ENCODE measurements around the gene IL1F10.

Gene IL1F10, protein sequence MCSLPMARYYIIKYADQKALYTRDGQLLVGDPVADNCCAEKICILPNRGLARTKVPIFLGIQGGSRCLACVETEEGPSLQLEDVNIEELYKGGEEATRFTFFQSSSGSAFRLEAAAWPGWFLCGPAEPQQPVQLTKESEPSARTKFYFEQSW

DNA sequence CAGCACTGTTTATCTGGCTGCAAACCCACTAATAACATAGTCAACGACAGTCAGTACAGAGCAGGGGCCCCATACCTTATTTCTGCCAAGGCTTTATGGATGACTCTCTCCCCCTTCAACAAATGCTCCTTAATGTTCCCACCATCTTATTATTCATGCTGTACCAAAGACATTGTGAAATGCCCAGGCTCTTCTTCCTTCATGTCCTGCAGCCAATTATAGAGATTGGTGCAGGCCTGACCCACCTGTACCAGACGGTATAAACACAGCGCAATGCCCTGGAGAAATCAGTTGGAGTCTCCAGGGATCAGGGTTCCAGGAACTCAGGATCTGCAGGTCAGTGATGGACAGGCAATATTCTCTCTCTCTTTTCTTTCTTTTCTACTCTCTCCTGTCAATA is at the start of gene IL1F10:
IL1F10 (plus strand) TSS at position 290 of the 400 bp plus-strand sequence. CDS start 4,769 bp downstream, outside the sequence.
- in situ Hi-C loops (cut with MboI; ENCODE audit: low sequenced_read_pairs) = no loop called here

DNA sequence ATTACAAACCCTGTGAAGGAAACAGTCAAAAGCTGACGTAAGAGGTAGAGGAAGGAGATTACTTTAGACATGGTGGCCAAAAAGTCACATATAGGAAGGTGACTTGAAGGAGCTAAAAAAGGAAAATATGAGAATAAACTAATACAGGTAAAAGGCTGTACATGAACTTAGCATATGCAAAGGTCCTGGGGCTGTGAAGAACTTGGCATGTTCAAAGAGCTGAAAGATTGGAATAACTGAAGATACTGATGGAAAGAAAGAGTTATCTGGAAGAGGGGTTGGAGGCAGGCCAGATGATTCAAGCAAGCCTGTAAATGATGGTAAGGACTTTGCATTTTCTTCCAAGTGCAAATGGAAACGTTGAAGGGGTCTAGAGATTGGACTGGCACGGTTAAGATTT is 49.3 kb upstream of the IL1F10 start:
- in situ Hi-C loops (cut with MboI; ENCODE audit: low sequenced_read_pairs) = no loop called here

- in situ Hi-C loops (cut with MboI; ENCODE audit: low sequenced_read_pairs) = no loop called here
These were observed 46.5 kb upstream of the IL1F10 start for GRCh38 chr2:113021312-113021711.

- in situ Hi-C loops (cut with MboI; ENCODE audit: low sequenced_read_pairs) = no loop called here
These were observed 43.0 kb upstream of the IL1F10 start for GRCh38 chr2:113024764-113025163.

DNA sequence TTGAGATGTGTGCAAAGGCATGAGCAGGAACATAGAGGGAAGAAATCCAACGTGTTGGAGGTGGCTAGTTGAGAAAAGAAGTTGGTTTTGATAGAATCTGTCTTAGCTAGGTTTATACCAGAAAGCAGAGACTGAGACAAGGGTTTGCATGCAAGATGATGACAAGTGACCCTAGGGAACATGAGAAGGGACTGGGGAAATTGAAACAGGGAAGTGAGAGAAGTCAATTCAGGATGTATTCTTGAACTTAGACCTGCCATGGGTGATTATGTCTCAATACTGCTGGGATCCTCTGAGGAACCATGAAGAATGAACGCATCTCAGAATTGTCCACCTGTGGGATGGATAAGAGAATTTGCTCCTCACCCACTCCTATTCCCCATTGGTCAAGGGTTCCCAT is 42.0 kb upstream of the IL1F10 start:
- in situ Hi-C loops (cut with MboI; ENCODE audit: low sequenced_read_pairs) = no loop called here

DNA sequence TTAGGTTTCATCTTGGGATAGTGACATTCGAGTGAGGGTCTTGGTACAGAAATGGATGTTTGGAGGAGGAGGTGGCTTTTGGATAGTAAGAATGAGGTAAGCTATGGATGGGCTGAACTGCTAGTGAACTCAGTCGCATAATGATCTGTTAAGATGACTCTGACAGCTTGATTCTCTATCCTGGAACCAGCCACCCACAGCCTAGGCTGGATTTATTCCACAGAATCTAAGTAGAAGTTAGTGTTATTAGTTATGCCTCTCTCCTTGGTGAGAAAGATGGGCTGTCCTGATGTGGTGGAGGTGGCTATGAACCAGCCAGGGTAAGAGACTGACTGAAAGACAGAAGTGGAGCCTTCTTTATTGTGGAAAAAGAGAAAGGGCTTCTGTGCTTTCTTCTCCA is 40.1 kb upstream of the IL1F10 start:
- in situ Hi-C loops (cut with MboI; ENCODE audit: low sequenced_read_pairs) = no loop called here

GRCh38 chr2:113028112-113028511 is 39.7 kb upstream of the IL1F10 start:
- in situ Hi-C loops (cut with MboI; ENCODE audit: low sequenced_read_pairs) = no loop called here

DNA sequence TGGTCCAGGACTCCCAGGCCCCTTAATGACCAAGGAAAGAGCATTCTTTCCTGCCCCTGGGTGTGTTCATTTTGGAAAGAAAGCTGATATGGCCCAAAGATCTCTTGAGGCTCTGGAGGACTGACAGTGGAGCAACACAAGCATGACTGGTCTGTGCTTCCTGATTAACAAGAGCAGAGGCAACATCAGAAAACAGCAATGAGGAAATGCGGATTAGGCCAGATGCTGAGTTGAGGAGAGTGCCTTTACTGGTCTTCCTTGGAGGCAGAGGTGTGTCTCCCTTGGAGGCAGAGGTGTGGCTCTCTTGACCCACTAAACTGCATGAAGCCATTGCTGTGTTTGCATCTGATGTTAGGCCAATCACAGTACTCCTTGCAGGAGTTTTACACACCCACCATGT is 35.0 kb upstream of the IL1F10 start:
- in situ Hi-C loops (cut with MboI; ENCODE audit: low sequenced_read_pairs) = no loop called here

DNA sequence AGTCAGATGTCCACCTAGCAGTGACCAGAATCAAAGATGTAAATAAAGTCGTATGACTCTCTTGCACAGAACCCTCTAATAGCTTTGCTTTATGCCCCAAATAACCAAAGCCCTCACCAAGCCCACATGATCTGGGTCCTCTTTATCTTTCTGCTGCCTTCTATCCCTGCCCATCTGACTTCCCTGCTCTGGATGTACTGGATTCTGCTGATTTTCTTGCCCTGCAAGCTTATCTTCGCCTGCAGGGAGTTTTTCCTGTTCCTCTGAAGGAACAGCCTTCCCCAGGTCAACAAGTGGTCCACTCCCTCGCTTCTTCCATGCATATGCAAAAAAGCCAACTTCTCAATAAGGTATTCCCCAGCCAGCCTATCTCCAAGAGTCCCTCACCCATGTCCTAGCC is 33.8 kb upstream of the IL1F10 start:
- in situ Hi-C loops (cut with MboI; ENCODE audit: low sequenced_read_pairs) = no loop called here

DNA sequence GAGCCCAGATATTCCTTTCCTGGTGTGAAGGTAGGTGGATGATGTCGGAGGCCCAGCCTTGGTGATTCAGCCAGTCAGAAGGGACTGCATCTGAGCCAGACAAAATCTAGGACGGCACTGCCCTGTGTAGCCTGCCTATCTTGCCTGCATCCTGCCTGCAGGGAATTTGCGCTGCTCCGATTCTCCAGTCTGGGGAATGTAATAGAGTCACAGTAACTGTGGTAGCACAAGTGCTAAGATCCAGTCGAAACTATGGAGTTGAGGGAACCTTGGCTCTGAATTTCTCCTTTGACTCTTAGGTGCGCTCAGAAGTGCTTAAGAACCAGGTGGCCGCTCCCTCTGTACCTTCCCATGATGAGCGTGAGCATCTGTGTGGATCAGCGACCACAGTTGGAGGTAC is 31.0 kb upstream of the IL1F10 start:
- in situ Hi-C loops (cut with MboI; ENCODE audit: low sequenced_read_pairs) = no loop called here

DNA sequence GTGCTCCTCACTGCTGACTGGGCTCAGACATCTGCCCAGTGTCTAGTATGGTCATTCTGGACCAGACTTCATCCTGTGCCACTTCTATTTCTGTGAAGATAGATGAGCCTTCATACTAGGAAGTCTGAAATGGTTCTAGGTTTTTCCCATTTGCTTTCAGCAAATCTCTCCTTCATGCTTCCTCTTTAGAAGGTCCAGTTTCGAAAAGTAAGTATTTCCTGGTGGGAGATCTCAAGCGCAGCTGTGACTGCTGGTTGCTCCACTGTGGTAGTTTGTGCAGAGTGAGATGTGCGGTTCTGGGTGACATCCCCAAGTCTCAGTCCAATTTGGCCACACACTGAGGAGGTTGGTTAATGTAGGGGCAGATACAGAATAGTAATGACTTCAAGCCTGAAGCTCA is 29.5 kb upstream of the IL1F10 start:
- in situ Hi-C loops (cut with MboI; ENCODE audit: low sequenced_read_pairs) = no loop called here

DNA sequence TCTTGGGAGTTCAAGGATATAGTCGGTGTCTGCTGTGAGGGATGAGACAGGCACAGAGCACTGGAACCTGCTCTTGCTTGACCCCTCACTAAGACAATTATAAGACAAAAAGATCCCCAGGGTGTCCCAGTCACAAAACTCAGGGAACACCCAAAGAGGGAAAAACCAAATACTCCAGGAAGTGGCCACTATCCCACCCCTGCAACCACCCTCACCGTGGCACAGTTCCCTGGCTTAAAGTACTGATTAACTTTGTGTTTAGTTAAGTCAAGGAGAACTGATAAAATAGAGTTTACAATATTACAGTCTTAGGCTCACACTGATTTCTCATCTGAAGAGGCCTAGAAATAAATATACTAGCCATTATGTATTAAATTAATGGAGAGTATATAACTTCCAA is 28.6 kb upstream of the IL1F10 start:
- in situ Hi-C loops (cut with MboI; ENCODE audit: low sequenced_read_pairs) = no loop called here

DNA sequence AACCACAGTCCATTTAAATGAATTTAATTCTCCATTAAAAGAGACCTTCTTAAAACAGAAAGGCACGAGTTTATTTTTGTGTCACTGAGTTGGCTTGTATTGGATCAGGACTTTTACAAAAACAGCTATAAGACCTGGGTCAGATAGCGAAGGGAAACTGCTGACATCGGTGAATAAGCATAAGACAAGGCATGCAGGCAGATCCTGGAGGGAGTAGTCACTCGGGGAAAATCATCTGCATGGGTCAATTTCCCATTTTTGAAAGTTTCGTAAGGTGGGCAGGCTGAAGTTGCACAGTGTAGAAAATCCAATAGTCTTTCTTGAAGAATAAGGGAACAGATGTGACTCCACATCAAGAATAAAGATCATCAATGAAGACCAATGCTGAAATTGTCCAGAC is 28.1 kb upstream of the IL1F10 start:
- in situ Hi-C loops (cut with MboI; ENCODE audit: low sequenced_read_pairs) = no loop called here

DNA sequence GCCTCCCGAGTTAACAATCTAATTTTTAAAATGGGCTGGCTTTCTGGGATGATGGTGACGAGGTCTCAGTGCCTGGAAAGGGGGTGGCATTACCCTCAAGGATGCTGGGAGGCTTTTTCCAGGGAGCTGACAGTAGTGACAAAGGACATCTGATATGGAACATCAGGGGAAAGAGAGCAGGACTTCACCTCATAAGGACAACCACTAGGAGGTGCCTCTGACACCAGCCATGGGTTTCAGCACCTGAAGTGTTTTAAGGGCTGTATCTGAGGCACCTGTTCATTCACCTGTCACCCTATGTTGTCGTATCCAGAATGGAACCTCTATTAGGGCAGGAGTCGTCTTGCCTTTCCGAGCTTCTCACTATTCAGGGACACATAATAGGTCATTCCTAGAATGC is 25.9 kb upstream of the IL1F10 start:
- in situ Hi-C loops (cut with MboI; ENCODE audit: low sequenced_read_pairs) = no loop called here

DNA sequence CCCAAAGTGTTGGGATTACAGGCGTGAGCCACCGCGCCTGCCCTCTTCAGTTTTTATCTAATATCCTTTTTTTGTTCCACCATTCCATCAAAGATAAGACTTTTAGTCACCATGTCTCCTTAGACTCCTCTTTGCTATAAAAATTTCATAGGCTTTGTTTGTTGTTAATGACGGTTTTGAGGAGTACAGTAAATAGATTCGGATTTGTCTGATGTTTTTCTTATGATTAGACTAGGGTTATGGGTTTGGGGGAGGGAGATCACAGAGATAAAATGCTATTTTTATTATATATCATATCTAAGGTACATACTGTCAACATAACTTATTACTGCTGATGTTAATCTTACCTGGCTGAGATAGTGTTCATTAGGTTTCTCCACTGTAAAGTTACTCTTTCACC is 21.3 kb upstream of the IL1F10 start:
- in situ Hi-C loops (cut with MboI; ENCODE audit: low sequenced_read_pairs) = no loop called here

DNA sequence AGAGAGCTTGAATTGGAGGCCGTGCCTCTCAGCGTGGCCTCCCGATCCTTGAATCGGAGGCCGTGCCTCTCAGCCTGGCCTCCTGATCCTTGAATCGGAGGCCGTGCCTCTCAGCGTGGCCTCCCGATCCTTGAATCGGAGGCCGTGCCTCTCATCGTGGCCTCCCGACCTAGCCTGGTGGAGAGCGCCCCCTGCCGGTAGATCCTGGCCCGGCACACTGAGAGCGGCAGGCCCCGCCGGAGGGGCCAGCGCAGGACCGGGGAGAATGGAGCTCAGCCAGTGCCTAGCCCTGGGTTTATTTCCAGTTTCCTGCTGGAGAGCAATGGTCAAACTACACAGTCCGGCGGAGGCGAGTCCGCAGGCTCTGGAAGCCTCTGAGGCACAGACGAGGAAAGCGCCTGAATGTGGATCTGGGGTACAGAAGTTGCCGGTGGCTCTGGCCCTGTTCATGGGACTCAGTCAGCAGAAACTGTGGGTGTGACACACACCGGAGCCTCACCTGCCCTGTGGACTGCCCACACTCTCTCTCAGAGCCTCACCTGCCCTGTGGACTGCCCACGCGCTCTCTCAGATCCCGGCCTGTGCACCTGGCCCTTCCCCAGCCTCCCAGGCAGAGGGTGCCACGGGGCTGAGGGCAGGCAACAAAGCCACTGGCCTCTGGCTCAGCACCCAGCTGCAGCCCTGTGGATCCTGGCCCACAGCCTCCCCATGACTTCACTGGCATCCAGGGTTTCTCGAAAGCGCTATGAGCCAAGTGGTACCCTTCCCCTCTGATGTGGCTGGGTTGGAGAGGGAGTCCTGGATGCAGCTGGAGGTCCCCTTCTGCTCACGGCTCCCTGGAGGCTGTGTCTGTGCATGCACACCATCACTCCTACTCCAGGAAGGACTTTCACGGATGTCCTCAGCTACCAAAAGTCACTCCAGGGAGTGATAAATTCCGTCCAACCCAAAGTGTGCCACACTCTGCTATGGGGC is 16.6 kb upstream of the IL1F10 start:
- in situ Hi-C loops (cut with MboI; ENCODE audit: low sequenced_read_pairs) = no loop called here

DNA sequence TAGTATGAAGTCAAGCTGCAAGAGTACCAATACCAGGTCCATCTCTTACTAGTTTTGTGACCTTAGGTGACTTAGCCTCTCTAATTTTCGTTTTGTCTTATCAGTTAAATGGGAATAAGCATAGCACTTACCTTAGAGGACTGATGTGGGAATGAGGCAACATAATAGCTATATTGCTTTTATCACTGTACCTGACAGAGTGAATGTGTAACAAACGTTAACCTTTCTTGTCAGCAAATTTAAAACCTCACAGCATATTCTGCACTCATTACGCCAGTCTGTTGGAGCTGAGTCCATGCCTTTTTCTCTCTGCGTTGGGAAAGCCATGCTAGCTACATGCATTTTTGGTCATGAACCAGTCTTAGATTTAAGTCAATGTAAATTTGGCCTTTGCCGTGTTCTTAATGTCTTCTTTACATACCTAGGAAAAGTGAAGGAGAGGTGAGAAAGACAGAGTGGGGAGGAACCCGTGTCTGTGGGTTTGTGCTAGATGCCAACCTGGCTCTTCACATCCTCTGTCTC is 15.3 kb upstream of the IL1F10 start, which contains the start of gene IL36B:
IL36B (minus strand) TSS at position 472 of the 522 bp plus-strand sequence.
- in situ Hi-C loops (cut with MboI; ENCODE audit: low sequenced_read_pairs) = no loop called here

DNA sequence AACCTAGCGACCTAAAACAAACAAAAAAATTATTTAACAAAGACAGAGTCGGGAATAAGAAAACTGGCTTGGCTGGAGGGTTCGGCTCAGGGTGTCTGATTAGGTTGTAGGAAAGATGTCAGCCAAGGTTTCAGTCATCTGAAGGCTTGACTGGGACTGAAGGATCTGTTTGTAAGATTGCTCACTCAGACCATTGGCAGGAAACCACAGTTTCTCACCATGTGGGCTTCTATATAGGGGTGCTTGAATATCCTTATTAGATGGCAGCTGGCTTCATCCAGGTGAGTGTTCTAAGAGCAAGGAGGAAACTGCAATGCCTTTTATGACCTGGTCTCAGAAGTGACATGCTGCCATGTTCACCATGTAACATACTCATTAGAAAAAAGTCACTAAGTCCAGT is 14.1 kb upstream of the IL1F10 start:
- in situ Hi-C loops (cut with MboI; ENCODE audit: low sequenced_read_pairs) = no loop called here

DNA sequence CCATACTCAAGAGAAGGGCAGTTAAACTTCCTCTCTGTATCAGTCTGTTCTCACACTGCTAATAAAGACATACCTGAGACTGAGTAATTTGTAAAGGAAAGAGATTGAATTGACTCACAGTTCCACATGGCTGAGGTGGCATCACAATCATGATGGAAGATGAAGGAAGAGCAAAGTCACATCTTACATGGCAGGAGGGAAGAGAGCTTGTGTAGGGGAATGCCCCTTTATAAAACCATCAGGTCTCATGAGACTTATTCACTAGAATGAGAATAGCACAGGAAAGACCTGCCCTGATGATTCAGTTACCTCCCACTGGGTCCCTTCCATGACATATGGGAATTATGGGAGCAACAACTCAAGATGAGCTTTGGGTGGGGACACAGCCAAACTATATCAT is 13.7 kb upstream of the IL1F10 start:
- in situ Hi-C loops (cut with MboI; ENCODE audit: low sequenced_read_pairs) = no loop called here

DNA sequence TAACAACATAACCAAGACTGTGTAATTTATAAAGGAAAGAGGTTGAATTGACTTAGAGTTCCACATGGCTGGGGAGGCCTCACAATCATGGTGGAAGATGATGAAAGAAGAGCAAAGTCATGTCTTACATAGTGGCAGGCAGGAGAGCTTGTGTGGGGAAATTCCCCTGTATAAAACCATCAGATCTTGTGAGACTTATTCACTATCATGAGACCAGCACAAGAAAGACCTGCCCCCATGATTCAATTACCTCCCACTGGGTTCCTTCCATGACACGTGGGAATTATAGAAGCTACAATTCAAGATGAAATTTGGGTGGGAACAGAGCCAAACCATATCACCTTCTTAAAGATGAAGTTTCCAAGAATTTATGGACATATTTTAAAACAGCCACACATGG is 11.2 kb upstream of the IL1F10 start:
- in situ Hi-C loops (cut with MboI; ENCODE audit: low sequenced_read_pairs) = no loop called here

DNA sequence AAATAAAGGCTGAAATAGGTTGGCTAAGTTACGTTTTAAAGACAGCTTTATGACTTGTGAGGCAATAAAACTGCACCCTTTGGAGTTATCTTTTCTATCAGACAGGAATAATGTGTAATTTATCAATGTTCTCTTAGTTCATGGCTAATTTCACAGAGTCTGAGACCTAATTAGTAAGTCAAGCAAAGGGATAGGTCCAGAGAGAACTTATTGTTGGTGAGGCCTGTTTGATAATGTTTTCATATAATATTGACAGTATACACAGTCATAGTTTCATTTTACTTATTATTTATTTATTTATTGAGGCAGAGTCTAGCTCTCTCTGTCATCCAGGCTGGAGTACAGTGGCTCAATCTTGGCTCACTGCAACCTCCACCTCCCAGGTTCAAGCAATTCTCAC is 10.7 kb upstream of the IL1F10 start:
- in situ Hi-C loops (cut with MboI; ENCODE audit: low sequenced_read_pairs) = no loop called here

- in situ Hi-C loops (cut with MboI; ENCODE audit: low sequenced_read_pairs) = no loop called here
These were observed 9.3 kb upstream of the IL1F10 start for GRCh38 chr2:113058411-113058994.

Data from HL-60/S4 (cell line).